Brain microvascular endothelial cell (primary cell): Measurements from ENCODE around the gene MYLK2.

Experiments used
- DNase-seq: peaks from one replicate; pipeline ENCODE4 v3.0.0-alpha.2; 2020
- H3K27ac ChIP-seq: fragments of 250-450 bp; sonication (Bioruptor Pico); 2 replicates; pipeline ENCODE4 v1.5.1; 2020; ENCODE audit warnings: mild to moderate bottlenecking, moderate library complexity
- H3K27me3 ChIP-seq: fragments of 250-450 bp; sonication (Bioruptor Pico); replicated peaks from 2 replicates; pipeline ENCODE4 v1.5.1; 2020; ENCODE audit warnings: mild to moderate bottlenecking
- H3K36me3 ChIP-seq: fragments of 250-450 bp; sonication (Bioruptor Pico); replicated peaks from 2 replicates; pipeline ENCODE4 v1.5.1; 2020; ENCODE audit warnings: mild to moderate bottlenecking
- H3K4me3 ChIP-seq: 2 replicates; pipeline ENCODE4 v1.5.1; 2011; ENCODE audit warnings: low read depth, mild to moderate bottlenecking, control low read depth, low read length, moderate library complexity
- in situ Hi-C: cut with HindIII; loops from 2 replicates; pipeline ENCODE4 v1.10.0; 2017; ENCODE audit warnings: low sequenced_read_pairs, low pct_ligation_motif_present
- TF ChIP-seq, protein P1 (sequence below): IDR thresholded peaks from 2 replicates; pipeline ENCODE4 v1.5.1; 2011; ENCODE audit warnings: low read depth, mild to moderate bottlenecking, moderate library complexity, low read length, control low read depth, inconsistent platforms; ENCODE audit errors: missing control alignments

MYLK2 gene

DNA sequence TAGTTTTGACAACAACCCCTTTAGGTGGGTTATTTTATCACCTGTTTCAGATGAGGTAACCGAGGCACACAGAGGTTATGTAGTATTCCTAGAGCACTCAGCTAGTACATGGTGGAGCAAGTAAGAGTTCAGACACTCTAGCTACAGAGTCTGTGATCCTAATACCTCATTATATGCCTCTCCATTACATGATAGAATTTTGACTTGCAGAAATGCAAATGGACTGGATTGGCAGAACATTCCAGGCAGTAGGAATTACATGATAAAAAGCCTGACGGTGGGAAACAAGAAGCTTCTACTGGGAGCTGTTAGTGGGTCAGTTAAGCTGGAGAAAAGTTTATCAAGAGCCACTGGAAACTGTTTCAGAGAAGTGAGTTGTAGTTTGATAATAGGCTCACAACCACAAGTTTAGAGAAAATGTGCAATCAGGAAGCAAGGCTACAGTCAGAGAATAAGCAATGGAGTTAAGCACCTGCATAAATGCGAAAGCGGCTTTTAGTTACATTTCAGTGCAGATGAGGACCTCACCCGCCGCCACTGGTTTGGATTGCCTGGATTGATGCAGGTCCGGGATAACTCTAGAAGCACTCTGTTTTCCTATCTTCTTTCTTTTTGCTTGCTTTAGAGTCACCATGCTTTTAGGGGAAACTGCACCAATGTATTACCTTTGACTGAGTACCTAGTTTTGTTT, 34.7 kb upstream of the MYLK2 start:
- no peak overlapping the region for H3K4me3 ChIP-seq
- H3K27me3 ChIP-seq: no peaks in the 10 kb centered on the region
- in situ Hi-C loops: no loop called here
- no peak overlapping the region for H3K27ac ChIP-seq
- TF ChIP-seq, protein P1, sequence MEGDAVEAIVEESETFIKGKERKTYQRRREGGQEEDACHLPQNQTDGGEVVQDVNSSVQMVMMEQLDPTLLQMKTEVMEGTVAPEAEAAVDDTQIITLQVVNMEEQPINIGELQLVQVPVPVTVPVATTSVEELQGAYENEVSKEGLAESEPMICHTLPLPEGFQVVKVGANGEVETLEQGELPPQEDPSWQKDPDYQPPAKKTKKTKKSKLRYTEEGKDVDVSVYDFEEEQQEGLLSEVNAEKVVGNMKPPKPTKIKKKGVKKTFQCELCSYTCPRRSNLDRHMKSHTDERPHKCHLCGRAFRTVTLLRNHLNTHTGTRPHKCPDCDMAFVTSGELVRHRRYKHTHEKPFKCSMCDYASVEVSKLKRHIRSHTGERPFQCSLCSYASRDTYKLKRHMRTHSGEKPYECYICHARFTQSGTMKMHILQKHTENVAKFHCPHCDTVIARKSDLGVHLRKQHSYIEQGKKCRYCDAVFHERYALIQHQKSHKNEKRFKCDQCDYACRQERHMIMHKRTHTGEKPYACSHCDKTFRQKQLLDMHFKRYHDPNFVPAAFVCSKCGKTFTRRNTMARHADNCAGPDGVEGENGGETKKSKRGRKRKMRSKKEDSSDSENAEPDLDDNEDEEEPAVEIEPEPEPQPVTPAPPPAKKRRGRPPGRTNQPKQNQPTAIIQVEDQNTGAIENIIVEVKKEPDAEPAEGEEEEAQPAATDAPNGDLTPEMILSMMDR: no peak
- DNase-seq: no peak
- peaks cover 20% of the 10 kb centered on the region for H3K36me3 ChIP-seq

DNA sequence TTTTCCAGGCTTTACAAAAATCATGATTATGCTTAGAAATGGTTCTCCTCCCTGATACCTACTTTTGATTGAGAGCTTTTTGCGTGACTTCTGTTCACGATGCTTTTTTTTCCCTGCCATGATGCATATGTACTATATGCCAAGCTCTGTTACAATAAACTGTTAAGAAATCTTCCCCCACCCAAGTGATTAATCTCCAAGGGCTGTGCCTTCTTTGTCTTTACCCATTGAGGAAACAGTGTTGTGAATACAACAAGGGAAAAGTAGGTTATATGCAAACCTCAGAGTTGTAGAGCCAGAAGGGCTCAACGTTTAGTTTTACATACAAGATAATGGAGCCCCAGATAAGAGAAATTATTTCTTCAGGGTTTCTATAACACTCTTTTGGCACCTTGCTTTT, 34.1 kb upstream of the MYLK2 start:
- no peaks in the 10 kb centered on the region for H3K27me3 ChIP-seq
- H3K4me3 ChIP-seq: no peak overlapping the region
- in situ Hi-C loops: no loop called here
- H3K36me3 ChIP-seq: peaks cover 19% of the 10 kb centered on the region
- H3K27ac ChIP-seq: no peak overlapping the region
- no peak for DNase-seq
- TF ChIP-seq, protein P1: no peak

DNA sequence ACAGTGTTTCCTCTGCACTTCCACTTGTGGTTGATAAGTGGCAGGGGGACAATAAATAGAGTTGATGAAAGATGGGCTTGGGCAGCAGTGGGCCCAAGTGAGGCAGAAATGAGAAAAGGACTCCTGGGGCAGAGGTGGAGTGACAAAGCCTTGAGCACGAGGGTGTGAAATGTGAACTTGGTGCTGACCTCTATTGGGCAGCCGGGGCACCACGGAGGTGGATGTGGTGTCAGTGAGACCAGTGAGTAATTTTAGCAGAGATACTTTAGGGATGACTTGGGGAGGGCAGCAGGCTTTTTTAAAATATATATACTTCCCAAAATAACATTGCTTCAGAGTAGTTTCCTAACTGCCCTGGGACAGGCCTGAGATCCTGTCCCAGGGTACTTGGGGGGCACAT, 30.6 kb upstream of the MYLK2 start:
- Histone ChIP-seq H3K27me3 (no peaks in the 10 kb centered on the region), H3K4me3 (no peak overlapping the region), H3K27ac (no peak overlapping the region), H3K36me3 (peaks cover 14% of the 10 kb centered on the region)
- no peak for DNase-seq
- TF ChIP-seq, protein P1: peak; percentile 19
- in situ Hi-C loops: no loop called here

DNA sequence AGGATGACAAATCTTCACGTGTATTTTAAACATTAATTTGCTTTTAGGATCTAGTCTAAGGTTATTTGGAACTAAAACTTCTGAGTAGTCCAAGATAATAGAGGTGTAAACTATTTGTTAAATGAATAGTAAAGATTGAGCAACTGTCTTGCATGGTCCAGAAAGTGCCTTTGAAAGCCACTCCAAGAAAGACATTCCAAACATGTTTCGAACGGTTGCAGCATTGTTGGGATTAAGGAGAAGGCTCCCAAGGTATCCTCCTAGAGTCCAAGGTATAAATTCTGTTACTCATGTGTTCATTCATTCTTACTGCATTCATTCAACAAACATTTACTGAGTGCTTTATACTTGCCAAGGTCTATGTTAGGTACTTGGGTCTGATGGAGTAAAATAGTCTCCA, 28.8 kb upstream of the MYLK2 start:
- no peaks in the 10 kb centered on the region for H3K27me3 ChIP-seq
- TF ChIP-seq, protein P1: no peak
- H3K4me3 ChIP-seq: no peak overlapping the region
- in situ Hi-C loops: no loop called here
- peaks cover 21% of the 10 kb centered on the region for H3K36me3 ChIP-seq
- no peak for DNase-seq
- no peak overlapping the region for H3K27ac ChIP-seq

DNA sequence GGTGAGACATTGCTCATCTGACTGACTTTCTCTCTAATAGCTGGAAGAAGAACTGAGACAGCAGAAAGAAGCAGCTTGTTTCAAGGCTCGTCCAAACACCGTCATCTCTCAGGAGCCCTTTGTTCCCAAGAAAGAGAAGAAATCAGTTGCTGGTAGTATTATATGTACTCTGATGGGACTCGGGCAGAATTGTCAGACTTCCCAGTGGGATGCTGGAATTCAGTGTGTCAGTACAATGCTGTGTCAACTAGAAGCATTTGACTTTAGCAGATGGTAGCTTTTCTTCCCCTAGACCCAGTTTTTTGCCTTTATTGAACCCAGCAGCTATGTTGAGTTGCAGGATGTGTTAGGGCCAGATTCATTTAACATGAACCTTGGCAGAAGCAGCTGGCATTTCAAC, 21.8 kb upstream of the MYLK2 start:
- no peak overlapping the region for H3K4me3 ChIP-seq
- in situ Hi-C loops: no loop called here
- no peak for DNase-seq
- TF ChIP-seq, protein P1: no peak
- H3K27ac ChIP-seq: no peak overlapping the region
- H3K27me3 ChIP-seq: no peaks in the 10 kb centered on the region
- peaks cover 35% of the 10 kb centered on the region for H3K36me3 ChIP-seq

DNA sequence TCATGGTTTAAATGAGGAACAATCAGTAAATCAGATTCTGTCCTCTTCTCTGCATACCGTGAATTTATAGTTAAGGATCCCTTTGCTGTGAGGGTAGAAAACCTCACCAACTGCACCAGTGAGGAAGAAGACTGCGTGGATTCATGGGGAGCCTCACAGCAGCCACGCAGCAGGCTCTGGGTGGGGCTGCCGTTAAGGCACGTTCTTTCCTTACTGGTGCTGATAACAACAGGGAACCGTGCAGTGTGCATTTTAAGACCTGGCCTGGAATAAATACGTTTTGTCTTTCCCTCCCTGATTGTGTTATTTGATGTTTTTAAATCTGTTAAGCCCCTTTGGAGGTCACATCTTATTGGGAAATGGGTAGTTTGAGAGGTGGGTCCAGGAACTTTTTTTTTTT, 17.6 kb upstream of the MYLK2 start:
- no peak for DNase-seq
- Histone ChIP-seq H3K27me3 (no peaks in the 10 kb centered on the region), H3K36me3 (peaks cover 15% of the 10 kb centered on the region), H3K4me3 (no peak overlapping the region), H3K27ac (no peak overlapping the region)
- TF ChIP-seq, protein P1: no peak
- in situ Hi-C loops: no loop called here
